Neuronal stem cell (in vitro differentiated cells): ENCODE measurements around the gene TRMT112.
A peak's percentile ranks its signal among the peaks of the same experiment; 100 is the strongest.

Source experiments
- DNase-seq: peaks from one replicate; pipeline ENCODE4 v3.0.0-alpha.2; 2013; ENCODE audit warnings: low spot score
- H2AFZ ChIP-seq: one replicate; pipeline ENCODE4 v1.6.1; 2013; ENCODE audit warnings: mild to moderate bottlenecking, low read length, inconsistent platforms
- H2AK5ac ChIP-seq: 2 replicates; pipeline ENCODE4 v1.6.1; 2013; ENCODE audit warnings: low read depth, mild to moderate bottlenecking, inconsistent platforms, low read length, moderate library complexity, mixed read lengths
- H2BK120ac ChIP-seq: 2 replicates; pipeline ENCODE4 v1.6.1; 2013; ENCODE audit warnings: low read depth, mild to moderate bottlenecking, inconsistent platforms, low read length, moderate library complexity, mixed read lengths
- H2BK12ac ChIP-seq: one replicate; pipeline ENCODE4 v1.6.1; 2013; ENCODE audit warnings: low read length, inconsistent platforms
- H2BK15ac ChIP-seq: 2 replicates; pipeline ENCODE4 v1.6.1; 2013; ENCODE audit warnings: mild to moderate bottlenecking, low read length, inconsistent platforms, mixed read lengths
- H2BK5ac ChIP-seq: one replicate; pipeline ENCODE4 v1.6.1; 2013; ENCODE audit warnings: inconsistent platforms, mild to moderate bottlenecking, low read length, moderate library complexity
- H3K14ac ChIP-seq: one replicate; pipeline ENCODE4 v1.6.1; 2013; ENCODE audit warnings: low read length, inconsistent platforms
- H3K18ac ChIP-seq: 2 replicates; pipeline ENCODE4 v1.6.1; 2013; ENCODE audit warnings: low read length, inconsistent platforms
- H3K23ac ChIP-seq: 2 replicates; pipeline ENCODE4 v1.6.1; 2013; ENCODE audit warnings: low read depth, mild to moderate bottlenecking, mixed read lengths, low read length, inconsistent platforms; ENCODE audit not compliant: poor library complexity
- H3K27ac ChIP-seq: replicated peaks from 3 replicates; pipeline ENCODE4 v1.5.1; 2013; ENCODE audit warnings: low read length, inconsistent platforms
- H3K27me3 ChIP-seq, 3 experiments: 2 replicates each; pipeline ENCODE4 v1.6.1; 2013; ENCODE audit warnings: low read length in 3 of 3, mild to moderate bottlenecking in 2 of 3, inconsistent platforms in 1 of 3, low read depth in 1 of 3, mixed read lengths in 1 of 3, moderate library complexity in 1 of 3; ENCODE audit not compliant: control insufficient read depth in 3 of 3, insufficient read depth in 3 of 3
- H3K36me3 ChIP-seq, 2 donors: replicated peaks in 1 of 2; 2 replicates each; pipeline ENCODE4 v1.6.1; 2013; ENCODE audit warnings: low read length in 2 of 2; ENCODE audit not compliant: control insufficient read depth in 2 of 2, insufficient read depth in 2 of 2
- H3K4ac ChIP-seq: 2 replicates; pipeline ENCODE4 v1.6.1; 2013; ENCODE audit warnings: inconsistent platforms, mild to moderate bottlenecking, low read length, moderate library complexity
- H3K4me1 ChIP-seq, 2 donors: 1 replicate in 1 of 2; 2 replicates in 1 of 2; pipeline ENCODE4 v1.6.1; 2013; ENCODE audit warnings: low read length in 2 of 2, low read depth in 1 of 2; ENCODE audit not compliant: control insufficient read depth in 2 of 2, insufficient read depth in 1 of 2
- H3K4me2 ChIP-seq: one replicate; pipeline ENCODE4 v1.6.1; 2013; ENCODE audit warnings: mild to moderate bottlenecking, low read length, inconsistent platforms; ENCODE audit not compliant: insufficient read depth, poor library complexity, severe bottlenecking
- H3K4me3 ChIP-seq, 2 donors: 2 replicates each; pipeline ENCODE4 v1.5.1; 2013; ENCODE audit warnings: low read length in 2 of 2, mild to moderate bottlenecking in 2 of 2, inconsistent platforms in 1 of 2, moderate library complexity in 1 of 2
- H3K79me1 ChIP-seq: one replicate; pipeline ENCODE4 v1.6.1; 2013; ENCODE audit warnings: low read depth, mild to moderate bottlenecking, inconsistent platforms, low read length, moderate library complexity
- H3K9ac ChIP-seq: one replicate; pipeline ENCODE4 v1.6.1; 2013; ENCODE audit warnings: mild to moderate bottlenecking, low read depth, low read length, inconsistent platforms; ENCODE audit not compliant: poor library complexity
- H3K9me3 ChIP-seq, 2 donors: replicated peaks in 1 of 2; 2 replicates each; pipeline versions ENCODE3 to v1.6.1; 2013; ENCODE audit warnings: low read length in 2 of 2, mild to moderate bottlenecking in 2 of 2, inconsistent platforms in 1 of 2, low read depth in 1 of 2, mixed read lengths in 1 of 2, moderate library complexity in 1 of 2; ENCODE audit not compliant: control insufficient read depth in 2 of 2, insufficient read depth in 1 of 2
- H4K8ac ChIP-seq: one replicate; pipeline ENCODE4 v1.6.1; 2013; ENCODE audit warnings: low read depth, mild to moderate bottlenecking, inconsistent platforms, low read length, moderate library complexity
- H4K91ac ChIP-seq: one replicate; pipeline ENCODE4 v1.6.1; 2013; ENCODE audit warnings: low read length, low read depth, mild to moderate bottlenecking, inconsistent platforms; ENCODE audit not compliant: poor library complexity
- WGBS, 2 donors: extraction: QIAGEN DNeasy Blood & Tissue Kit; methylation state at CpG; one replicate each; pipeline ENCODE4 v1.1.7; 2013; ENCODE audit warnings: missing lambda C conversion rate in 2 of 2, mixed read lengths in 1 of 2; ENCODE audit not compliant: insufficient read length in 2 of 2, insufficient replicate concordance in 1 of 2; ENCODE audit errors: extremely low coverage in 2 of 2; 5-methylcytosine and 5-hydroxymethylcytosine counted together

The TRMT112 gene

GRCh38 chr11:64362339-64362738 lies 45.0 kb upstream of the TRMT112 start:
- Histone ChIP-seq H3K4me1 (peaks cover 16% of the 10 kb centered on the region in 2 donors), H2AK5ac (no peak overlapping the region), H4K8ac (no peak overlapping the region), H2BK120ac (no peak overlapping the region), H3K4me3 (no peak overlapping the region), H3K4me2 (no peak overlapping the region), H3K18ac (no peak overlapping the region), H3K4ac (no peak overlapping the region), H3K9ac (no peak overlapping the region), H3K23ac (no peak overlapping the region), H2AFZ (no peak overlapping the region), H3K36me3 (peaks cover 13 to 64% of the 10 kb centered on the region in 2 donors), H3K27ac (no peak overlapping the region), H3K9me3 (no peaks in the 10 kb centered on the region), H3K27me3 (no peaks in the 10 kb centered on the region), H2BK15ac (no peak overlapping the region), H2BK12ac (no peak overlapping the region), H3K79me1 (peaks cover 3% of the 10 kb centered on the region), H2BK5ac (no peak overlapping the region), H3K14ac (no peak overlapping the region), H4K91ac (no peak overlapping the region)
- no peak for DNase-seq
- WGBS, 2 donors = no CpG with 5 or more reads among the region's 10 CpGs

DNA sequence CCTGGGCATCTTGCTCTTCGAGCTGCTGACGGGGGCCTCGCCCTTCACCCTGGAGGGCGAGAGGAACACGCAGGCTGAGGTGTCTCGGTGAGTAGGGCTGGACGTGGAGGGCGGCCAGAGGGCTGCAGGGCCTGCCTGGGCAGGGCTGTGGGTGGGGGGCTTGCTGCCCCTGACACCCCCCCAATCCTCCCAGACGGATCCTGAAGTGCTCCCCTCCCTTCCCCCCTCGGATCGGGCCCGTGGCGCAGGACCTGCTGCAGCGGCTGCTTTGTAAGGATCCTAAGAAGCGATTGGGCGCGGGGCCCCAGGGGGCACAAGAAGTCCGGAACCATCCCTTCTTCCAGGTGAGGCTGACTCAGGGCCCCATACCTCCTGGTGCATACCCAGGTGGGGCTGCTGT lies 44.3 kb upstream of the TRMT112 start:
- H3K23ac ChIP-seq = no peak overlapping the region
- no peak overlapping the region for H3K9ac ChIP-seq
- H4K8ac ChIP-seq = no peak overlapping the region
- H3K14ac ChIP-seq = no peak overlapping the region
- H4K91ac ChIP-seq = no peak overlapping the region
- no peak overlapping the region for H3K27ac ChIP-seq
- no peak overlapping the region for H3K4ac ChIP-seq
- H3K9me3 ChIP-seq = no peaks in the 10 kb centered on the region
- no CpG with 5 or more reads among the region's 18 CpGs for WGBS, 2 donors
- H2AFZ ChIP-seq = no peak overlapping the region
- no peak for DNase-seq
- H3K18ac ChIP-seq = no peak overlapping the region
- H2AK5ac ChIP-seq = no peak overlapping the region
- peaks cover 13 to 59% of the 10 kb centered on the region in 2 donors for H3K36me3 ChIP-seq
- H3K27me3 ChIP-seq = no peaks in the 10 kb centered on the region
- H3K4me3 ChIP-seq = no peak overlapping the region
- H3K79me1 ChIP-seq = peaks cover 3% of the 10 kb centered on the region
- H3K4me2 ChIP-seq = no peak overlapping the region
- H2BK5ac ChIP-seq = peak overlapping the region; percentile 53
- no peak overlapping the region for H2BK120ac ChIP-seq
- peaks cover 17 to 19% of the 10 kb centered on the region in 2 donors for H3K4me1 ChIP-seq
- no peak overlapping the region for H2BK15ac ChIP-seq
- no peak overlapping the region for H2BK12ac ChIP-seq

DNA sequence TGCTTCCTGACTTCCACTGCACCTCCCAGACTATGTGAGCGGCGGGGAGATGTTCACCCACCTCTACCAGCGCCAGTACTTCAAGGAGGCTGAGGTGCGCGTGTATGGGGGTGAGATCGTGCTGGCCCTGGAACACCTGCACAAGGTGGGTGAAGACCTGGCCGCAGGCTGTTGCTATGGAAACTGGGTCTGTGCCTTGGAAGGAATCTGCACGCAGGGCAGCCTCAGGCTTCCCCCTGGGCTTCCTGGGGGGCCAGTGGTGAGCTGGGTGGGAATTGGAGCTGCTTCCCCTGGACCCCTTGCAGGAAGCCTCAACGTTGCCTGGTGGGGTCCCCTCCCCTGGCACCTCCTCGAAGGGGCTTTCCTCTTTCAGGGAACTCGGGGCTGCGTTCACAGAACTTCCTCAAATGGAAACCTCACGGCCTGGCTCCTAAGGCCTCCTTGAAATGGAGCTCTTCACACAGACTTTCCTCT lies 43.1 kb upstream of the TRMT112 start:
- Histone ChIP-seq H3K79me1 (peaks cover 3% of the 10 kb centered on the region), H3K36me3 (peaks cover 11 to 49% of the 10 kb centered on the region in 2 donors), H3K27me3 (no peaks in the 10 kb centered on the region), H3K23ac (peak overlapping the region; percentile 87), H2BK120ac (peak overlapping the region; percentile 72), H3K4me2 (no peak overlapping the region), H3K18ac (no peak overlapping the region), H4K91ac (no peak overlapping the region), H2BK15ac (peak overlapping the region; percentile 83), H3K4me3 (peak overlapping the region in 1 of 2 donors; percentile 96), H2AFZ (no peak overlapping the region), H2AK5ac (peak overlapping the region; percentile 66), H2BK5ac (no peak overlapping the region), H3K27ac (no peak overlapping the region), H3K4me1 (peaks cover 17 to 22% of the 10 kb centered on the region in 2 donors), H3K9me3 (no peaks in the 10 kb centered on the region), H2BK12ac (peak overlapping the region; percentile 73), H4K8ac (no peak overlapping the region), H3K9ac (no peak overlapping the region), H3K14ac (no peak overlapping the region), H3K4ac (no peak overlapping the region)
- DNase-seq = no peak
- WGBS, 2 donors = no CpG with 5 or more reads among the region's 13 CpGs

DNA sequence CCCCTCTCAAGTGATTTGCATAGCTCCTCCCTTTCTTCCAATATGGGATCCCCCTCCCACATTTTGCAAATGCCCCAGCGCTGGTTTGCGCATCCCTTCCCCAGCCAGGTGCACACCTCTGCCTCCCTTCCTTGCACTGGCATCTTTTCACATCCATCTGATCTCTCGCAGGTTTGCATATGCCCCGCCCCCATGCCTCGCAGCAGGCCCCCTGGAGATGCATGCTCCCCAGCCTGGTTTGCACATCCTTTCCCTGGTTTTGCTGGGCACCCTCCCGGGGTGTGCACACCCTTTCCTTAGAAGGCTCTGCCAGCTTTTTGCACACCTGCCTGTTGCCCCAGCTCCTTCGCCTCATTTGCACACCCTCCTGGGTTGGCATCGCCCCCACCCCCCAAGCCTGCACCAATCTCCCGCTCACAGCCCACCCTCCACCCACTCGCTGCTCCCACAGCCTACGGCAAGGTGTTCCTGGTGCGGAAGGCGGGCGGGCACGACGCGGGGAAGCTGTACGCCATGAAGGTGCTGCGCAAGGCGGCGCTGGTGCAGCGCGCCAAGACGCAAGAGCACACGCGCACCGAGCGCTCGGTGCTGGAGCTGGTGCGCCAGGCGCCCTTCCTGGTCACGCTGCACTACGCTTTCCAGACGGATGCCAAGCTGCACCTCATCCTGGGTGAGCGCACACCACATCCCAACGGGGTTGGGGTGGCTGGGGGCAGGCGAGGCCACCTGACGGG lies 42.5 kb upstream of the TRMT112 start:
- H2AFZ ChIP-seq = peak overlapping the region; percentile 99
- peak overlapping the region; percentile 66 for H2AK5ac ChIP-seq
- H3K9ac ChIP-seq = peak overlapping the region; percentile 78
- H3K23ac ChIP-seq = peak overlapping the region; percentile 87
- H3K4me1 ChIP-seq = peaks cover 21 to 26% of the 10 kb centered on the region in 2 donors
- no peak overlapping the region for H3K27ac ChIP-seq
- H4K91ac ChIP-seq = no peak overlapping the region
- H3K36me3 ChIP-seq = peaks cover 9 to 43% of the 10 kb centered on the region in 2 donors
- no peak overlapping the region for H3K4ac ChIP-seq
- no peak overlapping the region for H2BK5ac ChIP-seq
- H3K27me3 ChIP-seq = no peaks in the 10 kb centered on the region
- no peak overlapping the region for H2BK120ac ChIP-seq
- peak overlapping the region; percentile 83 for H2BK15ac ChIP-seq
- H2BK12ac ChIP-seq = no peak overlapping the region
- H3K9me3 ChIP-seq = no peaks in the 10 kb centered on the region
- H3K14ac ChIP-seq = peak overlapping the region; percentile 17
- peak overlapping the region; percentile 90 to 96 for H3K4me3 ChIP-seq
- peaks cover 3% of the 10 kb centered on the region for H3K79me1 ChIP-seq
- peak overlapping the region; percentile 62 for H3K18ac ChIP-seq
- no peak for DNase-seq
- peak overlapping the region; percentile 93 for H3K4me2 ChIP-seq
- peak overlapping the region; percentile 9 for H4K8ac ChIP-seq
- WGBS, 2 donors = no CpG with 5 or more reads among the region's 38 CpGs
